ENCODE data around the gene SMOC1.

Gene SMOC1

DNA sequence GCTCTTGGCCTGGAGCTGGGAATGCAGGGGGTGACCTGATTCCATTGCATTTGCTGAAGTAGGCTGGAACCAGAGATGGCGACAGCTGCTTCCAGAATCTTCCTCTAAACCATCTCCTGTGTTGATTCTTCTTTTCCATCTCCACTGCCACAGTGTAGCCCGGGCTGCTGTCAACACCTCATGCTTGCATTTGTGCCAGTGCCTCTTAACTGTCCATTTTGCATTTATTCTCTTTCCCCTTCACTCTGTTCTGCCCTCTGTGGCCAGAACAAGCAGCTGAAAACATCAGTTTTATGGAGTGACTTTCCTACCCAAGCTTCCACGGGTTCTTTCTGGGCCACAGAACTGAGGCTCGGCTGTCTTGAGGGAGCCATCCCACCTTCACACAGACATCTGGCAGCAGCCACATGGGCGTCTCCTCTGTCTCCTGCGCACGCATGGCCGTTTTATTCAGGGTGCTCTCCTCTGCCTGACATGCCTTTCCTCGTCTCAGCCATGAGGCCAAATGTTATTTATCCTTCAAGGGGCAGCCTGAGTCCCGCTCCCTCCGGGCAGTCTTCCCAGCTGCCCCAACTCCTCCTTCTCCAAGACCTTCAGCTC, 51.7 kb downstream of the SMOC1 start:
- no peak for FAIRE-seq
- DNase-seq (ENCODE audit: insufficient read length, low spot score) = no peak
- TF ChIP-seq POU2F2 (IDR thresholded peaks at IDR 0.05; ENCODE audit: low read depth, low read length) (no peak), POLR2A (IDR thresholded peaks at IDR 0.05; ENCODE audit: low read depth, low read length) (no peak), POLR2AphosphoS5 (IDR thresholded peaks at IDR 0.05; ENCODE audit: low read depth, low read length) (no peak), PAX5 (IDR thresholded peaks at IDR 0.05; ENCODE audit: insufficient read depth, low read length, severe bottlenecking) (no peak), TAF1 (IDR thresholded peaks at IDR 0.05; ENCODE audit: low read depth, low read length) (no peak)

DNA sequence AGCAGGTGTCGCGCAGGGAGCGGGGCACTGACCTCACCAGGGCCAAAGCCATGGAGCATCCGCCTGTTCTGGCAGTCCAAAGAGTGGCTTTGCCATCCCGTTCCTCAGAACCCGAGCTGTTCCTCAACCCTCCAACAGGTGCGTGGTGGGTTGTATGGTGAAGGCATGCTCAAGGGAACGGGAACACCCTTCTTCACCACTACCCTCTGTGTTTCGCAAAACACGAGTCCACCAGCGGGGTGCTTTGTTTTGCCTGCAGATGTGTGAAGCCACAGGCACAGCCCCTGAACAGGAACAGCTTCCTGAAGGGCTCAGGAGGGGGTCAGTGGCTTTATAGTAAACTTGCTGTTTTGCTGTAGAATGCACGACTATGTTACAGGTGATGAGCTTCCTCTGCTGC, 52.7 kb downstream of the SMOC1 start:
- TF ChIP-seq PAX5 (IDR thresholded peaks at IDR 0.05; ENCODE audit: insufficient read depth, low read length, severe bottlenecking) = no peak
- no peak for TF ChIP-seq POLR2A (IDR thresholded peaks at IDR 0.05; ENCODE audit: low read depth, low read length)
- no peak for TF ChIP-seq SPI1 (IDR thresholded peaks at IDR 0.05; ENCODE audit: low read depth, low read length)
- TF ChIP-seq POU2F2 (IDR thresholded peaks at IDR 0.05; ENCODE audit: low read depth, low read length) = no peak
- TF ChIP-seq POLR2AphosphoS5 (IDR thresholded peaks at IDR 0.05; ENCODE audit: low read depth, low read length) = no peak
- TF ChIP-seq TAF1 (IDR thresholded peaks at IDR 0.05; ENCODE audit: low read depth, low read length) = no peak
- no peak for FAIRE-seq
- DNase-seq (ENCODE audit: insufficient read length, low spot score) = no peak

DNA sequence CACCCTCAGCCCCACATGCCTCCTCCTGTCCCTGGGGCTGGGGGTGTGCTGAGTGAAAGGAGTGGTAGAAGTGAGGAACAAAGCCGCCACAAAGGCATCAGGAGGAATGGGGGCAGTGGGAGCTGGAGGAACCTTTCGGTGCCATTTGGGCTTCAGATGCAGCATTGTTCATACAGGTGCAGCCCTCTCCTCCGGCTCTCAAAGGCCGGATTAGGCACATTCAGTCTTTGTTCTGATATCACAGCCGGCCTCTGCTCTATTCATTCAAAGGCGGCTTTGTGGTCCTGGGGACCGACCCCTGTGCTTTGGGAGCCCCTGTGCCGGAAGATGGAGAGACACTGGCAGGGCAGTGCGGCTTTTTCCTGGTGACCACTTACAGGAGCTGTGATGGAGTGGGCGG, 53.2 kb downstream of the SMOC1 start:
- DNase-seq (ENCODE audit: insufficient read length, low spot score) = no peak
- no peak for FAIRE-seq

GRCh38 chr14:69933623-69934275, 54.5 kb downstream of the SMOC1 start:
- FAIRE-seq = no peak
- no peak for TF ChIP-seq PAX5 (IDR thresholded peaks at IDR 0.05; ENCODE audit: insufficient read depth, low read length, severe bottlenecking)
- TF ChIP-seq POU2F2 (IDR thresholded peaks at IDR 0.05; ENCODE audit: low read depth, low read length) = no peak
- no peak for TF ChIP-seq POLR2A (IDR thresholded peaks at IDR 0.05; ENCODE audit: low read depth, low read length)
- TF ChIP-seq TAF1 (IDR thresholded peaks at IDR 0.05; ENCODE audit: low read depth, low read length) = no peak
- no peak for TF ChIP-seq POLR2AphosphoS5 (IDR thresholded peaks at IDR 0.05; ENCODE audit: low read depth, low read length)
- no peak for TF ChIP-seq SPI1 (IDR thresholded peaks at IDR 0.05; ENCODE audit: low read depth, low read length)
- DNase-seq (ENCODE audit: insufficient read length, low spot score) = no peak

More for the DNA sequence above, 53.2 kb downstream of the SMOC1 start:
- TF ChIP-seq TAF1 (IDR thresholded peaks at IDR 0.05; ENCODE audit: low read depth, low read length) (no peak), POU2F2 (IDR thresholded peaks at IDR 0.05; ENCODE audit: low read depth, low read length) (no peak), POLR2AphosphoS5 (IDR thresholded peaks at IDR 0.05; ENCODE audit: low read depth, low read length) (no peak), PAX5 (IDR thresholded peaks at IDR 0.05; ENCODE audit: insufficient read depth, low read length, severe bottlenecking) (no peak), POLR2A (IDR thresholded peaks at IDR 0.05; ENCODE audit: low read depth, low read length) (no peak), SPI1 (IDR thresholded peaks at IDR 0.05; ENCODE audit: low read depth, low read length) (no peak)

DNA sequence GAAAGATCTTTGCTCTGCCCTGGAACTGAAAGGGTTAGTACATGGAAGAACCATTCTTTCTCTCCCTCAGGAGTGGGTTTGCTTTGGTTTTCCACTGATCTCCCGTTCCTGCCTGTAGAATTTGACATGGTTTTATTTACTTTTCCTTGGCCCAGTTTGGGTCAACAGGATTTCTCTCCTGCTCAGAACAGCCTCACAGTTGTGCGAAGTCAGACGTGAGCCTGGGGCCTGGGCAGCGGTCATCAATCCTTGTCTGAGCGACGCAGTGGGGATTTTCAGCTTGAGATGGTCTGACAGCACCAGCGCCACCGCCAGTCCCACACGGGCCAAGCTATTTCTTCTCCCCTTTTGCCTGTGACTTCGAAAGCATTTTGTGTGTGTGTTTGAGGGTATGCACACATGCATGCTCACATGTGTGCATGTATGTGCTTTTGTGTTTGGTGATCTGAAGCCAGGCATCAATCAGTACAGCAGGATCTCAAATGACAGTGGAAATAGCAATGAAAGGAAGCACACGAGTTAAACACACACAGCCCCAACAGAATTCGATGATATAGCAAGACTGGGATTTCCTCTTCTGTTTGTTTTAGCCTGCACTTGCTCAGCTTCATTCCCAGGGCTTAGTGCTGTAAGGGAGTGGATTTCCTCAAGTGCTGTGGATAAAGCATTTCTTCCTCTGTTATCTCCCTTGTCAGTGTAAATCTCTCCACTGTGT, 58.3 kb downstream of the SMOC1 start:
- TF ChIP-seq PAX5 (IDR thresholded peaks at IDR 0.05; ENCODE audit: insufficient read depth, low read length, severe bottlenecking) (no peak), POLR2A (IDR thresholded peaks at IDR 0.05; ENCODE audit: low read depth, low read length) (no peak), TAF1 (IDR thresholded peaks at IDR 0.05; ENCODE audit: low read depth, low read length) (no peak), SPI1 (IDR thresholded peaks at IDR 0.05; ENCODE audit: low read depth, low read length) (no peak), POU2F2 (IDR thresholded peaks at IDR 0.05; ENCODE audit: low read depth, low read length) (no peak), POLR2AphosphoS5 (IDR thresholded peaks at IDR 0.05; ENCODE audit: low read depth, low read length) (no peak)
- FAIRE-seq (no peak), DNase-seq (ENCODE audit: insufficient read length, low spot score) (no peak)

DNA sequence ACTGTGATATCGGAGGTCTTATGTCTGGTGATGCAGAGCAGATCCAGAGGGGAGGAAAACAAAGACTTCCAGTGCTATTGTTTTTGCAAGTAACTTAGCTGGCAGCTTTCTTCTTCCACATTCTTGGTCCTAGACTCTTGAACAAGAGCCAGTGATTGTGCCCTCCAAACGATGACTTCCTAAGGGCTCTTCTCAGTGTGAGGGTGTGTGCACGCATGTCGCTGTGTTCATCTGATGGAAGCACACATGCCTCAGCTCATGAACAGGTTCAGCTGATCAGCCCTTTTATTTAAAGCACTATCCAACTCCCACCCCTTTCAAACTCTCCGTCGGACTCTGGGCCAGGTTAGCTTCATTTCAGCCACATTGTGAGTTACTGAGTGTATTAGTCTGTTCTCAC, 59.5 kb downstream of the SMOC1 start:
- FAIRE-seq = no peak
- no peak for TF ChIP-seq POU2F2 (IDR thresholded peaks at IDR 0.05; ENCODE audit: low read depth, low read length)
- TF ChIP-seq TAF1 (IDR thresholded peaks at IDR 0.05; ENCODE audit: low read depth, low read length) = no peak
- TF ChIP-seq PAX5 (IDR thresholded peaks at IDR 0.05; ENCODE audit: insufficient read depth, low read length, severe bottlenecking) = no peak
- TF ChIP-seq POLR2AphosphoS5 (IDR thresholded peaks at IDR 0.05; ENCODE audit: low read depth, low read length) = no peak
- no peak for TF ChIP-seq POLR2A (IDR thresholded peaks at IDR 0.05; ENCODE audit: low read depth, low read length)
- TF ChIP-seq SPI1 (IDR thresholded peaks at IDR 0.05; ENCODE audit: low read depth, low read length) = no peak
- no peak for DNase-seq (ENCODE audit: insufficient read length, low spot score)

DNA sequence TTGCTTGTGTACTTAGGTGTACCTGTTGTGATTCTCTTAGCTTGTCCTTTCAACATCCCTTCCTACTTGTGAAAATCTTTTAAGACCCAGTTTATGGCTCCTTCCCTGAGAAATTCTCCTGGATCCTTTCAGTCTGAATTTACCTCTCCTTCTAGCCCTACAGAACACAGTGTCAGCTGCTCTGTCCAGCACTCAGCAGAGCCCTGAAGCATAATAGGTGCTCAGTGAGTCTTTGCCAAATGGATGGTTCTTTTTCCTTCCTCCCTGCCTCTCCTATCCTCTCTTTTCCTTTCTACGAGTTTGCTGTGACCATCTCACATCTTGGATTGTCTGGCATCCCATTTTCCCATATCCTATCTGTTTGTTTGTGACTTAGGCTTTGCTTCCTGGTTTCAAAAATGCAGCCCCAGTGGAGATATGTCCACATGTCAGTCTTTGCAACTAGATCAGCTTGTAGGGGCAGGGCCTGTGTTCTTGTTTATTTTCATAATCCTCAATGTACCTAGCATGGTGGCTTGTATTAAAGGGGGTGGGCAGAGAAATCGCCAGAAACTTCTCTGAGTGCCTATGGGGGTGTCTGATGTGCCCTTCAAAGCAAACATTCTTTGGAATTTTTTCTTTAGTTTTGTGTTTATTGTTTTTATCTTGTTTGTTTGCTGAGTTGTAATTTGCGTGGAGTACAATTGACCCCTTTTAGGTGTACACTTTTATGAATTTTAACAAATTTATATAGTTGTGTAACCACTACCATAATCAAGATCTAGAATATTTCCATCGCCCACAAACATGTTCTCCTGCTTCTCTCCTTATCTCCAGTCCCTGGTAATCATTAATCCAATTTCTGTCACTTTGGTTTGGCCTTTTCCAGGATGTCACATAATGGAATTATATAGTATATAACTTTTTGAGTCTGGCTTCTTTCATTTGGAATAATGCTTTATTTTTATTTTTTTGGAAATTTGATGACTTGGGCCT, 62.8 kb downstream of the SMOC1 start:
- DNase-seq (ENCODE audit: insufficient read length, low spot score) = no peak
- TF ChIP-seq POLR2AphosphoS5 (IDR thresholded peaks at IDR 0.05; ENCODE audit: low read depth, low read length) = no peak
- TF ChIP-seq POU2F2 (IDR thresholded peaks at IDR 0.05; ENCODE audit: low read depth, low read length) = no peak
- no peak for TF ChIP-seq POLR2A (IDR thresholded peaks at IDR 0.05; ENCODE audit: low read depth, low read length)
- no peak for TF ChIP-seq SPI1 (IDR thresholded peaks at IDR 0.05; ENCODE audit: low read depth, low read length)
- TF ChIP-seq PAX5 (IDR thresholded peaks at IDR 0.05; ENCODE audit: insufficient read depth, low read length, severe bottlenecking) = no peak
- no peak for TF ChIP-seq TAF1 (IDR thresholded peaks at IDR 0.05; ENCODE audit: low read depth, low read length)
- no peak for FAIRE-seq

DNA sequence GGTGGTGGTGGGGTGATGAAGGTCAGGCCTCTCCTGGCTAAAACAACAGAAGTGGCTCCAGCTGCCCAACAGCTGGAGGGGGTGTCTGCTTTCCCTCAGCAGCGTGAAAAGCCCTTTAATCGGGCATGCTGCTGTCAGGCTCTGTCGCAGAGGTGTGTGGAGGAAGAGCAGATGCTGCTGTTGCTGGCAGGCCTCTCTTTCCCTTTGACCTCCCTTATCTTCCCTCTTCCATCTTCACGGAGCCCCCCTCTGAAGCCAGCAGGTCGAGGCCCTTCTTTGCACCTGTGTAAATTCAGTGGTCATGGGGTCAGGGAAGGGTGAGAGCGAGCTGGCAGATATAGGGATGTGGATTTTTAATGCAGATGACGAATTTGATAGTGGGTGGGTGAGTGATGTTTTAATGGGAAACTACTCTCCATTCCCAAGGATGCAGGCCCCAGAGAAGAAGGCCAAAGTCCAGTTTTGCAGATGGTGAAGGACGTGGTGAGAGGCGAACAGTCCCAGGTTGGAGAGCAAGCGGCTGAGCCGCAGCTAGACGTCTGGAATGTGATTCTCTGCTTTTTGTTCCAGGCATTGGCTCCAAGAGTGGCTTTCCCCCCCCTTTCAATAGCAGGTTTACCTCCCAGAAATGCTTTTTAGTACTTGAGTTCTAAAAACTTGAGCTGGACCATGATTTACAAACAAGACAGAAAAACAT, 64.0 kb downstream of the SMOC1 start:
- no peak for FAIRE-seq
- no peak for DNase-seq (ENCODE audit: insufficient read length, low spot score)
- TF ChIP-seq POU2F2 (IDR thresholded peaks at IDR 0.05; ENCODE audit: low read depth, low read length) (no peak), TAF1 (IDR thresholded peaks at IDR 0.05; ENCODE audit: low read depth, low read length) (no peak), POLR2A (IDR thresholded peaks at IDR 0.05; ENCODE audit: low read depth, low read length) (no peak), SPI1 (IDR thresholded peaks at IDR 0.05; ENCODE audit: low read depth, low read length) (no peak), PAX5 (IDR thresholded peaks at IDR 0.05; ENCODE audit: insufficient read depth, low read length, severe bottlenecking) (no peak), POLR2AphosphoS5 (IDR thresholded peaks at IDR 0.05; ENCODE audit: low read depth, low read length) (no peak)
